Small intestine (tissue), 7 donors: ENCODE data around the gene GLB1L3. TPM values are rescaled to one million over a fixed set of nuclear protein-coding genes. Genes with fewer than 3 reads are reported as not detected.
A peak's percentile ranks its signal among the peaks of the same experiment; 100 is the strongest.
"Not testable (repeated sequence)": the region's sequence is repeated elsewhere in the genome, so short reads cannot be mapped to it uniquely, and the experiment has no call there.

Experiments used
- DNase-seq, 2 donors: peaks; one replicate each; pipeline versions ENCODE4 v3.0.0 to v3.0.0-alpha.2; 2013
- FAIRE-seq: peaks from 2 replicates; lab custom pipeline; 2012; peaks lifted over from hg19 to GRCh38; lab: Jason Lieb, UNC
- H3K27ac ChIP-seq, 3 donors: one replicate each; pipeline ENCODE4 v1.5.1; 2013; ENCODE audit warnings: low read length in 2 of 3, mild to moderate bottlenecking in 2 of 3, control low read depth in 1 of 3, inconsistent platforms in 1 of 3, low read depth in 1 of 3, moderate library complexity in 1 of 3
- H3K27me3 ChIP-seq, 3 donors: one replicate each; pipeline ENCODE4 v1.6.1; 2013; ENCODE audit warnings: low read length in 3 of 3, inconsistent platforms in 1 of 3; ENCODE audit not compliant: control insufficient read depth in 3 of 3, insufficient read depth in 3 of 3
- H3K36me3 ChIP-seq, 3 donors: one replicate each; pipeline ENCODE4 v1.6.1; 2013; ENCODE audit warnings: low read length in 3 of 3, inconsistent platforms in 1 of 3, low read depth in 1 of 3, mild to moderate bottlenecking in 1 of 3, moderate library complexity in 1 of 3; ENCODE audit not compliant: control insufficient read depth in 3 of 3, insufficient read depth in 2 of 3
- H3K4me1 ChIP-seq, 3 donors: one replicate each; pipeline ENCODE4 v1.6.1; 2013; ENCODE audit warnings: low read length in 2 of 3, inconsistent platforms in 1 of 3, low read depth in 1 of 3, mild to moderate bottlenecking in 1 of 3, moderate library complexity in 1 of 3; ENCODE audit not compliant: control insufficient read depth in 3 of 3, insufficient read depth in 2 of 3
- H3K4me3 ChIP-seq, 3 donors: one replicate each; pipeline ENCODE4 v1.5.1; 2013; ENCODE audit warnings: low read length in 3 of 3, control low read depth in 1 of 3, inconsistent platforms in 1 of 3, low read depth in 1 of 3, mild to moderate bottlenecking in 1 of 3, moderate library complexity in 1 of 3
- H3K9me3 ChIP-seq, 2 donors: one replicate each; pipeline ENCODE4 v1.6.1; 2013; ENCODE audit warnings: low read depth in 1 of 2, low read length in 1 of 2; ENCODE audit not compliant: control insufficient read depth in 2 of 2, insufficient read depth in 1 of 2
- WGBS, 3 donors: extraction: QIAGEN DNeasy Blood & Tissue Kit; methylation state at CpG; one replicate each; pipeline ENCODE4 v1.1.7; 2013; 5-methylcytosine and 5-hydroxymethylcytosine counted together
- polyA plus RNA-seq, 4 donors: library from polyadenylated mRNA; stranded (reverse) in 3 of 4; unstranded in 1 of 4; fragments of 200-250 nt in 3 of 4; fragments of 120-200 nt in 1 of 4; gene quantifications; one replicate each; pipeline versions ENCODE4 v1.2.1 to v1.2.3, GENCODE V29; 2013
- donor health status: healthy with polysubstance abuse.
- donor health status: control.
- donor health status: control.
- donor health status: Bipolar disorder and iron deficiency.
- donor health status: healthy.

The GLB1L3 gene
- polyA plus RNA-seq, 4 donors: 0.01 to 0.04 TPM; not detected in 2

GRCh38 chr11:134275188-134275533 is 1.0 kb upstream of the GLB1L3 start:
- no peak overlapping the region for H3K4me3 ChIP-seq
- H3K27me3 ChIP-seq: peaks cover 7 to 70% (median 37%) of the 10 kb centered on the region in 3 donors
- DNase-seq: no peak
- H3K27ac ChIP-seq: no peak overlapping the region
- no peaks in the 10 kb centered on the region for H3K36me3 ChIP-seq
- peaks cover 0 to 5% (median 0%) of the 10 kb centered on the region in 3 donors for H3K4me1 ChIP-seq
- H3K9me3 ChIP-seq: peaks cover 0 to 4% of the 10 kb centered on the region in 2 donors
- no peak for FAIRE-seq
- 14 to 21% (median 21%) methylated on average over 5 of the region's 5 CpGs for WGBS, 3 donors

GRCh38 chr11:134276396-134277182 is 410 bp downstream of the GLB1L3 start:
- Histone ChIP-seq H3K36me3 (no peaks in the 10 kb centered on the region), H3K4me3 (peak overlapping the region in 1 of 3 donors; percentile 40), H3K4me1 (peaks cover 0 to 5% (median 0%) of the 10 kb centered on the region in 3 donors), H3K27ac (no peak overlapping the region), H3K27me3 (peaks cover 7 to 59% (median 36%) of the 10 kb centered on the region in 3 donors), H3K9me3 (peaks cover 0 to 4% of the 10 kb centered on the region in 2 donors)
- no peak for FAIRE-seq
- DNase-seq: no peak
- 2 to 3% (median 3%) methylated on average over 61 to 88 of the region's 88 CpGs for WGBS, 3 donors

DNA sequence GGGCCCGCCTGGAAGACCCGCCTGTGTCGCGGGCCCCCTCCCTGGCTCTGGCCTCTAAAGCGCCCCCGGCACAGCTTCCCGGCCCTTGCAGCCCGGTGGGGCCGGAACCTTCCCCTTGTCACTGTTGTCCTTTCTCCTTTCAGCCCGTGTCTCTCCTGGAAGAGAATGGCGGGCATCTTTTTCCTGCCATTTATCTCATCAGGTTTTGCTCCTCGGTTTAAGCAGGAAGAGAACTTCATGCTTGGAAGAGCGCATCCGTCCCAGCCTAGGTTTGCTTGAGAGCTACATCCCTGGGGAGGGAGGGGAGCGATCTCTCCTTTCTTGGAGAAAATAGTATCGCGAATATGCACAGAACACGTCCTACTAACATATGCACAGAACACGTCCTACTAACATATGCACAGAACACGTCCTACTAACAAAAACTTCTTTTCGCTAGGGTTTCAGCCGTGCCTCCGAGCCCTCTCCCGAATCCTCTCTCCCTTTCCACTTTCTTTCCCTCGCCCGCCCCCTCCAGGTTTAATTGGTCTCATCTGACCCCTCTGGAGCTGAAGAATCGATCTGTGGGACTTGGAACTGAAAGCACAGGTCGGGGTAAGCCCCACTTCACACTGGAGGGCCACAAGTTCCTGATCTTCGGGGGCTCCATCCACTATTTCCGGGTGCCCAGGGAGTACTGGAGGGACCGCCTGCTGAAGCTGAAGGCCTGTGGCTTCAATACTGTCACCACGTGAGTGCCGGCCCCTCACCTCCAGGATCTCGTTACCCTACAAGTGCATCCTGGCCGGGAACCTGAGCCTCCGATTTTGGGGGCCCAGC is 1.2 kb downstream of the GLB1L3 start:
- peaks cover 0 to 5% (median 0%) of the 10 kb centered on the region in 3 donors for H3K4me1 ChIP-seq
- H3K27ac ChIP-seq: no peak overlapping the region
- peaks cover 7 to 51% (median 34%) of the 10 kb centered on the region in 3 donors for H3K27me3 ChIP-seq
- peaks cover 0 to 4% of the 10 kb centered on the region in 2 donors for H3K9me3 ChIP-seq
- FAIRE-seq (no peak), DNase-seq (no peak)
- 18 to 24% (median 20%) methylated on average over 36 of the region's 36 CpGs for WGBS, 3 donors
- no peaks in the 10 kb centered on the region for H3K36me3 ChIP-seq
- no peak overlapping the region for H3K4me3 ChIP-seq

GRCh38 chr11:134278356-134278755 is 2.2 kb downstream of the GLB1L3 start:
- no peak for DNase-seq
- H3K9me3 ChIP-seq: peaks cover 0 to 4% of the 10 kb centered on the region in 2 donors
- H3K4me3 ChIP-seq: no peak overlapping the region
- H3K4me1 ChIP-seq: peaks cover 0 to 5% (median 0%) of the 10 kb centered on the region in 3 donors
- H3K27ac ChIP-seq: no peak overlapping the region
- FAIRE-seq: no peak
- no peaks in the 10 kb centered on the region for H3K36me3 ChIP-seq
- H3K27me3 ChIP-seq: peaks cover 3 to 43% (median 32%) of the 10 kb centered on the region in 3 donors
- WGBS, 3 donors: 90 to 94% (median 91%) methylated on average over 4 of the region's 4 CpGs

DNA sequence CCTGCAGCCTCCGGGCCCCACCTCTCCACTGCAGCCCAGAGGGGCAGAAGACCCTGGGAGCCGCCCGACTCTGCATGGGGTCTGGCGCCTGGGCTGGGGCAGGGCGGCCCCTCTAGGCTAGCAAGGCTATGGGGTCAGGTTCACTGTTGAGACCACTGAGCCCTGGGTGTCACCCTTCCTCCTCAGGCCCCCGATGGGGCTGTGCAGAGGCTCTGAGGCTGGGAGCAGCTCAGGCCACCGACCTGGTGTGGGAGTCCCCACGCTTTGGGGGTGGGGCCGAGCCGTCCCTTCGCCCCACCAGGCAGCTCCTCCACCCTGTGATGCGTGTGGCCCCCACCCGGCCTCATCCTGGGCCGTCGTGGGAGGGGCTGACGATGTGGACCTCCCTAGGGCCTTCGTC is 5.5 kb downstream of the GLB1L3 start:
- DNase-seq, H3K4me1 ChIP-seq, H3K4me3 ChIP-seq, H3K36me3 ChIP-seq, H3K27ac ChIP-seq, FAIRE-seq, H3K9me3 ChIP-seq: not testable (repeated sequence)
- peaks cover 3 to 21% (median 17%) of the 10 kb centered on the region in 3 donors for H3K27me3 ChIP-seq
- 77 to 93% (median 82%) methylated on average over 4 to 15 of the region's 17 CpGs for WGBS, 3 donors

- no peak overlapping the region for H3K27ac ChIP-seq
- H3K27me3 ChIP-seq: peaks cover 0 to 14% (median 10%) of the 10 kb centered on the region in 3 donors
- no peak for DNase-seq
- H3K9me3 ChIP-seq: peaks cover 0 to 4% of the 10 kb centered on the region in 2 donors
- no peaks in the 10 kb centered on the region for H3K4me1 ChIP-seq
- H3K4me3 ChIP-seq: no peak overlapping the region
- H3K36me3 ChIP-seq: no peaks in the 10 kb centered on the region
- no peak for FAIRE-seq
- 83 to 85% (median 83%) methylated on average over 22 of the region's 22 CpGs for WGBS, 3 donors
These were observed 6.2 kb downstream of the GLB1L3 start for GRCh38 chr11:134282121-134283045.

- H3K4me3 ChIP-seq: no peak overlapping the region
- DNase-seq: no peak
- H3K9me3 ChIP-seq: no peaks in the 10 kb centered on the region
- no peaks in the 10 kb centered on the region for H3K4me1 ChIP-seq
- no peaks in the 10 kb centered on the region for H3K36me3 ChIP-seq
- peaks cover 0 to 1% (median 1%) of the 10 kb centered on the region in 3 donors for H3K27me3 ChIP-seq
- FAIRE-seq: no peak
- WGBS, 3 donors: 86 to 92% (median 87%) methylated on average over 16 of the region's 16 CpGs
- H3K27ac ChIP-seq: no peak overlapping the region
These were observed 7.5 kb downstream of the GLB1L3 start for GRCh38 chr11:134283461-134284230.
